GM20000 (cell line): ENCODE measurements around the gene SSB.
A peak's percentile ranks its signal among the peaks of the same experiment; 100 is the strongest.

Experiments used
- DNase-seq: peaks from one replicate; pipeline ENCODE4 v3.0.0; 2012; ENCODE audit warnings: low spot score
- TF ChIP-seq, protein P1 (sequence below): IDR thresholded peaks from 2 replicates; pipeline ENCODE4 v1.5.1; 2012; ENCODE audit warnings: mild to moderate bottlenecking, control low read depth; ENCODE audit errors: extremely low read depth, missing control alignments

The SSB gene

DNA sequence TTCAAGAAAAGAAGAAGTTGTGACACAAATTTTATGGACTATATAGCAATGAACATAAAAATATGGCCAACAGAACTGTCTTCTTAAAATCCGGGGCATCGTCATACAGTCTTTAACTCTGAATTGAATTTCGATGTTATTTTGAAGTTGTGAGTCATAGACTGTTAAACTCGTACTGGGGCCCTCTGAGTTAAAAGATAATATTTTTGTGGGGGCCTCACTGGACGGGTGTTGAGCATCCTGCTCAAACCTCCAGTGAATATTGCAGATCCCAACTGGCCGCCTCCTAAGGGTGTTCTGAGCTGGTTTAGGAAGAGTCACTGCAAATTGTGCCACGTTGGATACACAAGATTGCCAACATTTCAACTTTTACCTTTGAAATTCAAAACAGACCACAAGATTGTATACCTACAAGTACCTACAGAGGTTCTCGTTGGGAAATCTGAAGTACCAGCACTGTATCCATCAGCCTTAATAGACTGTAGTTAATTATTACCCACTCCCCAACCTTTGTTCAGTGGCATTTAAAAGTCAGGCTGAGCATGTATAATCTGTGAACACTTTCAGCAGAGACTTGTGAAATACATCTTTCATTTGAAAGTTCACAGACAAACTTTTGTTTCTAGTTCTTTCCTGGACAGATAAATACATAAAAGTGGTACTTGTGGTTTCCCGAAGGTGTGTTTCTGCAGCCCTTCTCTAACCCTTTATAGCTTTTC, 37.3 kb upstream of the SSB start:
- no peak for DNase-seq
- TF ChIP-seq, protein P1, sequence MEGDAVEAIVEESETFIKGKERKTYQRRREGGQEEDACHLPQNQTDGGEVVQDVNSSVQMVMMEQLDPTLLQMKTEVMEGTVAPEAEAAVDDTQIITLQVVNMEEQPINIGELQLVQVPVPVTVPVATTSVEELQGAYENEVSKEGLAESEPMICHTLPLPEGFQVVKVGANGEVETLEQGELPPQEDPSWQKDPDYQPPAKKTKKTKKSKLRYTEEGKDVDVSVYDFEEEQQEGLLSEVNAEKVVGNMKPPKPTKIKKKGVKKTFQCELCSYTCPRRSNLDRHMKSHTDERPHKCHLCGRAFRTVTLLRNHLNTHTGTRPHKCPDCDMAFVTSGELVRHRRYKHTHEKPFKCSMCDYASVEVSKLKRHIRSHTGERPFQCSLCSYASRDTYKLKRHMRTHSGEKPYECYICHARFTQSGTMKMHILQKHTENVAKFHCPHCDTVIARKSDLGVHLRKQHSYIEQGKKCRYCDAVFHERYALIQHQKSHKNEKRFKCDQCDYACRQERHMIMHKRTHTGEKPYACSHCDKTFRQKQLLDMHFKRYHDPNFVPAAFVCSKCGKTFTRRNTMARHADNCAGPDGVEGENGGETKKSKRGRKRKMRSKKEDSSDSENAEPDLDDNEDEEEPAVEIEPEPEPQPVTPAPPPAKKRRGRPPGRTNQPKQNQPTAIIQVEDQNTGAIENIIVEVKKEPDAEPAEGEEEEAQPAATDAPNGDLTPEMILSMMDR, result no peak

DNA sequence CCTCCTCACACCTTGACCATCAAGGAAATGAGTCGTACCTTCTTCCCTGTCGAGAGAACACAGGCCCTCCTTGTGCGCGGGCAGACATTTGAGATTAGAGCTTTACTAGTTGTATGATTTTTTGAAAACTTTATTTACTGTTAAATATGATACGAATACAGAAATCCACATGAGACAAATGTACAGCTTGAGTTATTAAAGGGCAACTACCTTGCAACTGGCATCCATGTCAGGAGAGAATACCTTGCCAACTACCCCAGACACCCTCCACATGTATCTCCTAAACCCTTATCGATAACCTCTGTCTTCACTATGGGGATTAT, 36.7 kb upstream of the SSB start:
- DNase-seq, result no peak
- TF ChIP-seq, protein P1, result no peak

DNA sequence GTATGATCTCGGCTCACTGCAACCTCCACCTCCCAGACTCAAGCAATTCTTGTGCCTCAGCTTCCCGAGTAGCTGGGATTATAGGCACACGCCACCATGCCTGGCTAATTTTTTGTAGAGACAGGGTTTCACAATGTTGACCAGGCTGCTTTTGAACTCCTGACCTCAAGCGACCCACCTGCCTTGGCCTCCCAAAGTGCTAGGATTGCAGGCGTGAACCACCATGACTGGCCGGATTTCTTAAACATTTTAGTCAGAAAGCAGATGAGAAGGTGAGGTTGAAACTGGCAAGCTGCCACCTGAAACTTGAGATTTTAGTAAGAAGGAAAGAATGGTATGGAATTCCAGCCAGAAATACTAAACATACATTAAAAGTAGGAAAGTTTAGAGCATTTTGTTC, 33.1 kb upstream of the SSB start:
- DNase-seq, result no peak
- TF ChIP-seq, protein P1, result no peak

DNA sequence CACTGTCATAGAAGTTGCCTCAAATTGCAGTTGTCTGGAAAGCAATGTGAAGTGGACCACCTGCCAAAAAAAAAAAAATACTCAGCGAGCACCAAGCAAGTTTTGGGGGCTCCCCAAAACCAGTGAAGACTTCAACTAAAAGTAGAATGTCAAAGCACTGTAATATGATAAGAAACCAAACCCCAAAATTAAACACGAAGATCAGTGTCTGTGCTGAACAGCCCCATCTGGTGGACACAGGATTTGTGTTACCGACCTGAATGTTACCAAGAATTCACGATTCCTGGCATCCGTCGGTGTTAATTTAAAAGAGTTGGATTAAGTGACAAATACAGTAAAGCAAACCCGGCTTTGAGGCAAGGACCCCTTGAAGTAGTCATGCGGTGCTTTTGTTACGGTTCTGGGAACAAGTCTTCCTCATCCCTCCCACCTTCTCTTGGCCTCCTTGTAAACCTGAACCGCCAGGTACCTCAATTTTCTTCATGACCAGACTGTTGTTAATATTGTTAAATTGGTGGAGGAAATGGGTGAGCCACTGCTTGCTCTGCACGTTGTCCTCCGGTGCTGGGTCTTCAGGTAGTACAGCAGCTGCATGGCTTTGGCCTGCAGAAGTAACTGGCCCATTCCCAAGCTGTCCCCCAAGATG, 31.3 kb upstream of the SSB start:
- TF ChIP-seq, protein P1, result peak; percentile 36
- peak; percentile 74 for DNase-seq

DNA sequence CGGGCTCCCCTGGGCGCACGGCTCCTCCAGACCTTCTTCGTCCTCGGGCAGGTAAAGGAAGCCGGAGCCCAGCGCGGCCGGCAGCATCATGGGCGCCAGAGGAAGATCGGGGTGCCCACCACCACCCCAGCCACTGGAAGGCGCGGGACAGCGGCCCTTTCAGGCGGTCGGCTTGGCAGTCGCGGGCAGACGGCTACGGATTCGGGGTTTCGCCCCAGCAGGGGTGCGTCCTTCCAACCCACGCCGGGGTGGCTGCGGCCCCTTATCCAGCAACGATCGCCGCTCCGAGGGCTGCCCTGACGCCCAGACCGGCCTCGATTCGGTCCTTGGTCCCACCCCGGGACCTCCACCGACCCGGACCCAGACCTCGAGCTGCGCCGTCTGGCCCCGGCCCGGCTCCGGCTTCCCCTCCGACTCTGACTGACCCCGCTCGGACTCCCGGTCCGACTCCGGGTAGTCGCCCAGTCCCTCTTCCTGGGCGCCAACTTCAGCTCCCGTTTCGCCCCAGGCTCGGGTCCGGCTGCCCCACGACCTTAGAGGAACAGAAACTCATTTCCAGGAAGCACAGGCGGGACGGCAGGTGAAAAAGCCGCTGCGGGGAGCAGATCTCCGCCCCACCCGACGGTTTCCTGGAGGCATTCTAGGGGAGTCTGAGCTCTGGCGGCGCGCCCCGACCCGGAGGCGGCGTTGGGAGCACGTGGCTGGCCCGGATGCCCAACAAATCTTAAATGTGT, 30.2 kb upstream of the SSB start:
- TF ChIP-seq, protein P1, result no peak

DNA sequence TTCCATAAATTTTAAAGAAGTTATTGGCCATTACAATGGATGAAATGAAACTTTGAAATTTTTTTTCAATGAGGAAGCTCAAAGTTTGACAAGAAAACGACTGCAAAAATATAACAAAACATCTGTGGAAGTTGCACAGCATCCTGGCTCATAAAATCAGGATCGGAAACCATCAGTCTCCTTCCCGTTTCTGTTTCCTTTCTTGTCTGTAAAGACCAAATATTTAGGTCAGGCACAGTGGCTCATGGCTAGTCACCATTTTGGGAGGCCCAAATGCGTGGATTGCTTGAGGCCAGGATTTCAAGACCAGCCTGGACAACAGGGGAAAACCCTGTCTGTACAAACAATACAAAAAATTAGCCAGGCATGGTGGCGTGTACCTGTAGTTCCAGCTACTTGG, 27.6 kb upstream of the SSB start:
- TF ChIP-seq, protein P1, result no peak
- no peak for DNase-seq

More for the DNA sequence above, 30.2 kb upstream of the SSB start:
- peak; percentile 31 for DNase-seq

DNA sequence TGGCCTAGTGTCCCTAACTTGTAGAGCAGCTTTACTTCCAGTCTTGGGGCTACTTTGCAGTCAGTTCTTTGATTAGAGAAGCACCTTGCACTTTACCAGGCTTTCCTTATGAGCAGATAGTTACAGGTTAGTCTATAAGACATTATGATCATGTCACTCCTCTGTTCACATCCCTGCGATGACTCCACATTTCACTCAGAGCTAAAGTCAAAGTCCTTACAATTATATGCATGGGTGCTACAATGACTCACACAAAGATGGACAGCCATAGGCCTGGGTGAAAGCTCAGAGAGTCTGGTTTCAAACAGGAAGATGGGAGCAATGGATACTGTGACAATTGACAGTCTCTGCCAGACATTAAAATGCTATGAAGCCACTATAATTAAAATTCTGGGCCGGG, 27.1 kb upstream of the SSB start:
- no peak for DNase-seq
- TF ChIP-seq, protein P1, result no peak
